Subcutaneous adipose tissue (tissue), 4 donors: ENCODE results near the gene MAML3. TPM values are rescaled to one million over a fixed set of nuclear protein-coding genes. Genes with fewer than 3 reads are reported as not detected.

Experiments
- CTCF ChIP-seq: fragments of 450-650 bp; IDR thresholded peaks from one replicate; pipeline ENCODE4 v1.5.1; 2016; ENCODE audit warnings: low read depth, mild to moderate bottlenecking, control low read depth, antibody characterized with exemption, moderate library complexity
- total RNA-seq, 4 donors: library from RNA; depleted of rRNA; stranded (reverse); fragments of >200 nt; gene quantifications; one replicate each; pipeline ENCODE4 v1.1.0, GENCODE V29; 2016

MAML3 gene
- total RNA-seq, 4 donors from 2014 or later, result 3.5 to 11.1 (median 9.1) TPM

GRCh38 chr4:140094438-140095420 is 59.3 kb downstream of the MAML3 start:
- no peak for TF ChIP-seq CTCF

- no peak for TF ChIP-seq CTCF
Measured at GRCh38 chr4:140092094-140092851, 61.7 kb downstream of the MAML3 start.

- TF ChIP-seq CTCF, result no peak
Measured at GRCh38 chr4:140091305-140091704, 62.7 kb downstream of the MAML3 start.

- no peak for TF ChIP-seq CTCF
Measured at GRCh38 chr4:140090215-140090731, 63.7 kb downstream of the MAML3 start.

- no peak for TF ChIP-seq CTCF
Measured at GRCh38 chr4:140089216-140089615, 64.8 kb downstream of the MAML3 start.

GRCh38 chr4:140088323-140088967 is 65.5 kb downstream of the MAML3 start:
- TF ChIP-seq CTCF, result no peak
